DMS53 treated with DMSO at 0.1 percent for 48 hours (cell line): ENCODE measurements around the gene HOXD1.

Experiments used
- DNase-seq: peaks from one replicate; lab custom pipeline; 2025; ENCODE audit not compliant: unreplicated experiment; lab: John Stamatoyannopoulos, UW

HOXD1 gene

GRCh38 chr2:176164611-176165369, 23.7 kb upstream of the HOXD1 start:
- no peak for DNase-seq

- DNase-seq, result no peak
Measured at GRCh38 chr2:176165370-176166050, 23.0 kb upstream of the HOXD1 start.

- DNase-seq, result no peak
Measured at GRCh38 chr2:176166272-176166671, 22.2 kb upstream of the HOXD1 start.

GRCh38 chr2:176167398-176167797, 21.1 kb upstream of the HOXD1 start:
- no peak for DNase-seq

GRCh38 chr2:176169181-176169580, 19.3 kb upstream of the HOXD1 start:
- no peak for DNase-seq

- DNase-seq, result no peak
Measured at GRCh38 chr2:176169711-176170110, 18.8 kb upstream of the HOXD1 start.

GRCh38 chr2:176170602-176171305, 17.7 kb upstream of the HOXD1 start:
- no peak for DNase-seq

- DNase-seq, result no peak
Measured at GRCh38 chr2:176171351-176172006, 17.0 kb upstream of the HOXD1 start.

- DNase-seq, result no peak
Measured at GRCh38 chr2:176172007-176172894, 16.2 kb upstream of the HOXD1 start.

GRCh38 chr2:176172895-176173566, 15.4 kb upstream of the HOXD1 start:
- no peak for DNase-seq

- no peak for DNase-seq
Measured at GRCh38 chr2:176173567-176174381, 14.7 kb upstream of the HOXD1 start.

GRCh38 chr2:176174382-176174823, 14.1 kb upstream of the HOXD1 start:
- DNase-seq, result peak; percentile 53

- no peak for DNase-seq
Measured at GRCh38 chr2:176174824-176175708, 13.4 kb upstream of the HOXD1 start.

GRCh38 chr2:176175709-176176607, 12.5 kb upstream of the HOXD1 start:
- DNase-seq, result no peak

GRCh38 chr2:176177580-176178037, 10.9 kb upstream of the HOXD1 start:
- no peak for DNase-seq

GRCh38 chr2:176178038-176178756, 10.3 kb upstream of the HOXD1 start:
- no peak for DNase-seq
